ENCODE measurements around the gene ACTN1. TPM values are rescaled to one million over a fixed set of nuclear protein-coding genes. Genes with fewer than 3 reads are reported as not detected.

Gene ACTN1
- total RNA-seq, 4 donors from 2014 or later, result 76.8 to 117 (median 94.0) TPM

GRCh38 chr14:68946489-68946822 is 32.6 kb downstream of the ACTN1 start:
- H3K4me1 ChIP-seq, result peaks cover 97% of the 10 kb centered on the region

GRCh38 chr14:68945585-68946488 is 33.3 kb downstream of the ACTN1 start:
- WGBS, result 68% methylated on average over 11 of the region's 11 CpGs
- Histone ChIP-seq H3K27me3 (no peaks in the 10 kb centered on the region), H3K9me3 (no peaks in the 10 kb centered on the region), H3K27ac (peak overlapping the region; percentile 32), H3K4me3 (no peak overlapping the region), H3K4me1 (peaks cover 97% of the 10 kb centered on the region), H3K36me3 (no peaks in the 10 kb centered on the region)
- TF ChIP-seq CTCF (IDR thresholded peaks at IDR 0.05) (no peak), POLR2A (IDR thresholded peaks at IDR 0.05) (no peak), POLR2AphosphoS5 (IDR thresholded peaks at IDR 0.05) (no peak), EP300 (IDR thresholded peaks at IDR 0.05) (no peak)
- DNase-seq (ENCODE audit: low spot score in 2 of 2), result no peak

More at GRCh38 chr14:68946489-68946822, 32.6 kb downstream of the ACTN1 start:
- H3K36me3 ChIP-seq, result no peaks in the 10 kb centered on the region
- no peak for TF ChIP-seq EP300 (IDR thresholded peaks at IDR 0.05)
- no peak for TF ChIP-seq POLR2A (IDR thresholded peaks at IDR 0.05)
- no peak for TF ChIP-seq POLR2AphosphoS5 (IDR thresholded peaks at IDR 0.05)
- TF ChIP-seq CTCF (IDR thresholded peaks at IDR 0.05), result no peak
- H3K4me3 ChIP-seq, result no peak overlapping the region
- peak overlapping the region; percentile 32 for H3K27ac ChIP-seq
- no peak for DNase-seq (ENCODE audit: low spot score in 2 of 2)
- 95% methylated on average over 4 of the region's 4 CpGs for WGBS
- H3K9me3 ChIP-seq, result no peaks in the 10 kb centered on the region
- H3K27me3 ChIP-seq, result no peaks in the 10 kb centered on the region

- Histone ChIP-seq H3K4me1 (peaks cover 99% of the 10 kb centered on the region), H3K27ac (no peak overlapping the region)
- TF ChIP-seq CTCF (IDR thresholded peaks at IDR 0.05), result no peak
- TF ChIP-seq POLR2AphosphoS5 (IDR thresholded peaks at IDR 0.05), result no peak
- no peak for TF ChIP-seq EP300 (IDR thresholded peaks at IDR 0.05)
- no peak for TF ChIP-seq POLR2A (IDR thresholded peaks at IDR 0.05)
Measured at GRCh38 chr14:68945190-68945584, 33.9 kb downstream of the ACTN1 start.

GRCh38 chr14:68944162-68944561 is 34.9 kb downstream of the ACTN1 start:
- Histone ChIP-seq H3K36me3 (no peaks in the 10 kb centered on the region), H3K4me3 (no peak overlapping the region), H3K27ac (no peak overlapping the region), H3K27me3 (no peaks in the 10 kb centered on the region), H3K9me3 (no peaks in the 10 kb centered on the region), H3K4me1 (peaks cover 100% of the 10 kb centered on the region)
- WGBS, result 45% methylated on average over 6 of the region's 6 CpGs
- no peak for TF ChIP-seq CTCF (IDR thresholded peaks at IDR 0.05)
- no peak for TF ChIP-seq POLR2A (IDR thresholded peaks at IDR 0.05)
- TF ChIP-seq POLR2AphosphoS5 (IDR thresholded peaks at IDR 0.05), result no peak
- no peak for TF ChIP-seq EP300 (IDR thresholded peaks at IDR 0.05)
- no peak for DNase-seq (ENCODE audit: low spot score in 2 of 2)

More at GRCh38 chr14:68945190-68945584, 33.9 kb downstream of the ACTN1 start:
- Histone ChIP-seq H3K4me3 (no peak overlapping the region), H3K9me3 (no peaks in the 10 kb centered on the region), H3K27me3 (no peaks in the 10 kb centered on the region), H3K36me3 (no peaks in the 10 kb centered on the region)
- no peak for DNase-seq (ENCODE audit: low spot score in 2 of 2)
- WGBS, result 53% methylated on average over 4 of the region's 4 CpGs

- TF ChIP-seq CTCF (IDR thresholded peaks at IDR 0.05) (no peak), POLR2AphosphoS5 (IDR thresholded peaks at IDR 0.05) (no peak), POLR2A (IDR thresholded peaks at IDR 0.05) (no peak), EP300 (IDR thresholded peaks at IDR 0.05) (no peak)
- Histone ChIP-seq H3K9me3 (no peaks in the 10 kb centered on the region), H3K27ac (no peak overlapping the region), H3K27me3 (no peaks in the 10 kb centered on the region), H3K36me3 (no peaks in the 10 kb centered on the region), H3K4me1 (peaks cover 100% of the 10 kb centered on the region), H3K4me3 (no peak overlapping the region)
- no CpG with 5 or more reads among the region's 10 CpGs for WGBS
- no peak for DNase-seq (ENCODE audit: low spot score in 2 of 2)
Measured at GRCh38 chr14:68943107-68943506, 36.0 kb downstream of the ACTN1 start.

Measured in suprapubic skin (tissue), 4 donors.